AG09309 (cell line): Measurements from ENCODE around the gene TPRN.
A peak's percentile ranks its signal among the peaks of the same experiment; 100 is the strongest.
"Not testable (repeated sequence)": the region's sequence is repeated elsewhere in the genome, so short reads cannot be mapped to it uniquely, and the experiment has no call there.

Source experiments
- DNase-seq: peaks from one replicate; pipeline ENCODE4 v3.0.0-alpha.2; 2010; ENCODE audit warnings: low read depth
- H3K4me3 ChIP-seq: 2 replicates; pipeline ENCODE4 v1.5.1; 2011; ENCODE audit warnings: mild to moderate bottlenecking, low read depth, low read length, moderate library complexity; ENCODE audit not compliant: control insufficient read depth
- TF ChIP-seq, protein P1 (sequence below): IDR thresholded peaks from 2 replicates; pipeline ENCODE4 v1.5.1; 2011; ENCODE audit warnings: mild to moderate bottlenecking, low read depth, low read length, inconsistent platforms; ENCODE audit not compliant: insufficient read depth, control insufficient read depth; ENCODE audit errors: missing control alignments

The TPRN gene

DNA sequence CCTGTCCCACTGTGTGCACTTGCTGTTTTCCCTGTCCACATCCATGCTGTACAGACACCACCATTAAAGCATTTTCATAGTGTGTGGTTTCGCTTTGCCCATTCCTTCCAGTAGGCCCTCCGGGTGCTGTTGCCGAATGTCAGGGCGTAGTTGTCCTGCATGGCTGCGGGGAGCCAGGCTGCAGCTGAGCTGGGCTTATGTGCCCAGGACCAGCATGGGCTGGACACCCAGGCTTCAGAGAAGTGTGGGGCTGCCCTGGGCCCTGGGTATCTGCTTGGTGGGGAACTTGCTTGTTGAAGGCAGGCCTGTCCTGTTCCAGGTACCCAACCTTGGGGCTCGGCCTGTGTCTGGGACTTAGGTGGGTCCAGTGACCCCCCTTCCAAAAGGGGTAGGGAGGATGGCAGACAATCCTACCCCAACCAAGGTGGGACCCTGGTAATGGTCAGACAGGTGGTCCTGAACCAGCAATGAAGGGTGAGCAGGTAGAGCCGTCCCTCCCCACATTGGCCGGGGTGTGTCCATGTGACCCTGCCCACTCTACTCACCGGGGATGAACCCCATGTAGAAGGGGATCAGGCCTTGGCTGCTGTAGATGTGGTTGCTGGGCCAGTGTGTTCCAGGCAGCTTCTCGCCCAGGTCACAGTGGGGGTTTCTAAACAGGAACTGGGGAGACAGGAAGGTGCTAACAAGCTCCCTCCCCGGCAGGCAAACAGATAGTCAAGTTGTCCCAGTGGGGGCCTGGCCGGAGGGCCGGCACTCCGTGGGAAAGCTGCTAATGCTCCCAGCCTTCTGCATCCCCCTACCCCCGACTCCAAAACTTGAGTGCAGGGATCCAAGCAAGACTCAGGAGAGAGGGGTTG, 43.3 kb upstream of the TPRN start:
- no peak for DNase-seq
- TF ChIP-seq, protein P1, sequence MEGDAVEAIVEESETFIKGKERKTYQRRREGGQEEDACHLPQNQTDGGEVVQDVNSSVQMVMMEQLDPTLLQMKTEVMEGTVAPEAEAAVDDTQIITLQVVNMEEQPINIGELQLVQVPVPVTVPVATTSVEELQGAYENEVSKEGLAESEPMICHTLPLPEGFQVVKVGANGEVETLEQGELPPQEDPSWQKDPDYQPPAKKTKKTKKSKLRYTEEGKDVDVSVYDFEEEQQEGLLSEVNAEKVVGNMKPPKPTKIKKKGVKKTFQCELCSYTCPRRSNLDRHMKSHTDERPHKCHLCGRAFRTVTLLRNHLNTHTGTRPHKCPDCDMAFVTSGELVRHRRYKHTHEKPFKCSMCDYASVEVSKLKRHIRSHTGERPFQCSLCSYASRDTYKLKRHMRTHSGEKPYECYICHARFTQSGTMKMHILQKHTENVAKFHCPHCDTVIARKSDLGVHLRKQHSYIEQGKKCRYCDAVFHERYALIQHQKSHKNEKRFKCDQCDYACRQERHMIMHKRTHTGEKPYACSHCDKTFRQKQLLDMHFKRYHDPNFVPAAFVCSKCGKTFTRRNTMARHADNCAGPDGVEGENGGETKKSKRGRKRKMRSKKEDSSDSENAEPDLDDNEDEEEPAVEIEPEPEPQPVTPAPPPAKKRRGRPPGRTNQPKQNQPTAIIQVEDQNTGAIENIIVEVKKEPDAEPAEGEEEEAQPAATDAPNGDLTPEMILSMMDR, result no peak
- H3K4me3 ChIP-seq, result no peak overlapping the region

DNA sequence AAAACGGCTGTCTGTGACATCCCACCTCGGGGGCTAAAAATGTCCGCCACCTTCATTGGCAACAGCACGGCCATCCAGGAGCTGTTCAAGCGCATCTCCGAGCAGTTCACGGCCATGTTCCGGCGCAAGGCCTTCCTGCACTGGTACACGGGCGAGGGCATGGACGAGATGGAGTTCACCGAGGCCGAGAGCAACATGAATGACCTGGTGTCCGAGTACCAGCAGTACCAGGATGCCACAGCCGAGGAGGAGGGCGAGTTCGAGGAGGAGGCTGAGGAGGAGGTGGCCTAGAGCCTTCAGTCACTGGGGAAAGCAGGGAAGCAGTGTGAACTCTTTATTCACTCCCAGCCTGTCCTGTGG, 42.7 kb upstream of the TPRN start:
- not testable (repeated sequence) for DNase-seq, H3K4me3 ChIP-seq

DNA sequence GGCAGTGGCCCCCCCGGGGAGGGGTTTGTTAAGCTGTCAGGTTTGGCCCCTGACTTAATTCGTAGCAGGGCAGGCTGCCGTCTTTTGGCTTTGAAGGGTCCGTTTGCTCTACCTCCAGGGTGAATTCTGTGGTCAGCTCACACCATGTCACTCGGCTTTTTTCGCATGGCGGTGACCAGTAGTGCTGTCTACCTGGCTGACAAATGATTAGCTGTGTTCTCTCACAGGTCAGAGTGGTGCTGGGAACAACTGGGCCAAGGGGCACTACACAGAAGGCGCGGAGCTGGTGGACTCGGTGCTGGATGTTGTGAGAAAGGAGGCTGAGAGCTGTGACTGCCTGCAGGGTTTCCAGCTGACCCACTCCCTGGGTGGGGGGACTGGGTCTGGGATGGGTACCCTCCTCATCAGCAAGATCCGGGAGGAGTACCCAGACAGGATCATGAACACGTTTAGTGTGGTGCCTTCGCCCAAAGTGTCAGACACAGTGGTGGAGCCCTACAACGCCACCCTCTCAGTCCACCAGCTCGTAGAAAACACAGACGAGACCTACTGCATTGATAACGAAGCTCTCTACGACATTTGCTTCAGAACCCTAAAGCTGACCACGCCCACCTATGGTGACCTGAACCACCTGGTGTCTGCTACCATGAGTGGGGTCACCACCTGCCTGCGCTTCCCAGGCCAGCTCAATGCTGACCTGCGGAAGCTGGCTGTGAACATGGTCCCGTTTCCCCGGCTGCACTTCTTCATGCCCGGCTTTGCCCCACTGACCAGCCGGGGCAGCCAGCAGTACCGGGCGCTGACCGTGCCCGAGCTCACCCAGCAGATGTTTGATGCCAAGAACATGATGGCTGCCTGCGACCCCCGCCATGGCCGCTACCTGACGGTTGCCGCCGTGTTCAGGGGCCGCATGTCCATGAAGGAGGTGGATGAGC, 42.0 kb upstream of the TPRN start:
- TF ChIP-seq, protein P1, result no peak
- H3K4me3 ChIP-seq, result peak overlapping the region; percentile 90
- DNase-seq, result no peak

DNA sequence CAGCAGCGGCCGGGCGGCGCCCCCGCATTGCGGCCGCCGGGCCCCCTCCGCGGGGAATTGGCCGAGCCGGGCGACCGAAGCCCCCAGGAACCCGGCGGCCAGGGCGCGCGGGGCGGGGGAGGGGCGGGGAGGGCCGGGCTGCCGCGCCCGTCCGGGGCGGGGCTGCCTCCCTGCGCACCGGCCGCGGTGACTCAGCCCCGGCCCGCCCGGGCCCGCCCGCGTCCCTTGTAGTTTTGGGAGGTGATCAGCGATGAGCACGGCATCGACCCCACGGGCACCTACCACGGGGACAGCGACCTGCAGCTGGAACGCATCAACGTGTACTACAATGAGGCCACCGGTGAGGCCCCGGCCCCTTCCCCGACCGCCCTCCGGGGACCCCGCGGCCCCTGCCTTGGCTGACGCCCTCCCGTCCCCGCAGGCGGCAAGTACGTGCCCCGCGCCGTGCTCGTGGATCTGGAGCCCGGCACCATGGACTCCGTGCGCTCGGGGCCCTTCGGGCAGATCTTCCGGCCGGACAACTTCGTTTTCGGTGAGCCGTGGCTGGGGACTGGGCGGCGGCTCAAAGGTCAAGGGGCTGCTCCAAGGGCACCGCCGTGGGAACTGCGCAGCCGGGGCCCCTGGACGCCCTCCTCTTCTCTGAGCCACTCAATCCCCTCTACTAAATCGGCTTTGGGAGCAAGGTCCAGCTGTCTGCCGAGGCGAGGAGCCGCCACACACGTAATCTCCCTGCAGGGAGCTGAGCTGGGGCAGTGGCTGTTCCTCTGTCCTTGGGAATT, 41.1 kb upstream of the TPRN start:
- H3K4me3 ChIP-seq, result peak overlapping the region; percentile 90
- no peak for DNase-seq
- TF ChIP-seq, protein P1, result no peak

DNA sequence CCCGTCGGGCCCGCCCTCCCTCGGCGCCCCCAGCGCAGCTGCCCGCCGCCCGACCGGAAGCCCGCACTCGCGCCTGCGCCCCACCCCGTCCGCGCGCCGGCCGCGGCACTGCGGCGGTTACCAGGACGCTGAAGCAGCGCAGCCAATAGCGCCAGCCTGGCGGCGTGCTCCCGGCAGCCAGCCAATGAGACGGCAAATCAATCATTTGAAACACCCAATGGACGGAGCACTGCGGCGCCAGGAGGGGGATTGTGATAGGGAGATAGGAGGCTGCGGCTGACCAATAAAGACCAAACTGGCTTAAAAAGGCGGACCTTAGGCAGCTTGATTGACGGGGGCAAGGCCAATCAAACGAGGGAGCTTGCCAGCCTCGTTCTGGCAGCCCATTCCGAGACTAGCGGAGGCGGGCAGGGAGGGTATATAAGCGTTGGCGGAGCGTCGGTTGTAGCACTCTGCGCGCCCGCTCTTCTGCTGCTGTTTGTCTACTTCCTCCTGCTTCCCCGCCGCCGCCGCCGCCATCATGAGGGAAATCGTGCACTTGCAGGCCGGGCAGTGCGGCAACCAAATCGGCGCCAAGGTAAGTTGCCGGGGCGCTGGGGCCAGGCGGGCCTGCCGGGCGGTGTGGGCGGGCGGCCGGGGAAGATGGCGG, 40.4 kb upstream of the TPRN start, which contains the start of gene TUBB4B:
TUBB4B (plus strand) TSS at position 447 of the 649 bp plus-strand sequence; CDS start at position 521, 74 bp downstream.
- TF ChIP-seq, protein P1, result no peak

DNA sequence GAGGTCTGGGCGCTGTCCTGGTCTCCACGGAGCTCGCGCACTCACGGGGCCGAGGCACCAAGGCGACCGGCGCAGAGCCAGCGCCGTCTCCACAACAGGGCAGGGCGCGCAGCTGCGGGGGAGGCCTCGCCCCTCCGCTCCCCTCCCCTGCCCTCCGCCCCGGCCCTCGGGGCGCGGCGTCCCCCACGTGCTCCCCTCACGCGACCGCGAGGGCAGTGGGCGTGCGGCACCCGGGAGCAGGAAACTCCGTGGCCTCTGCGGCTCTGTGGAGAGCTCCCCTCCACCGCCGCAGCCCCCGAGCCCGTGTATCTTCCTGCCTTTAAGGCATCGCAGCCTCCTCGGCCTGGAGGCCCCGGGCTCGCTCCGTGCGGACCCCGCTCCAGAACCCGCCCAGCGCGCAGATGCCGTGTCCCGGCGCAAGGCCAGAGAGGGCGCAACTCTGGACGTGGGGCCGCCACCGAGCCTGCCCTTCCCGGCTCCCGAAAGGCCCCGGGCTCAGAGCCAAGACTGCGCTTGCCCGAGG, 39.8 kb upstream of the TPRN start:
- TF ChIP-seq, protein P1, result no peak
- DNase-seq, result no peak
- H3K4me3 ChIP-seq, result peak overlapping the region; percentile 67

More for the DNA sequence above, 40.4 kb upstream of the TPRN start, which contains the start of gene TUBB4B:
- peak; percentile 100 for DNase-seq
- H3K4me3 ChIP-seq, result peak within 1 kb of the TSS; percentile 90

DNA sequence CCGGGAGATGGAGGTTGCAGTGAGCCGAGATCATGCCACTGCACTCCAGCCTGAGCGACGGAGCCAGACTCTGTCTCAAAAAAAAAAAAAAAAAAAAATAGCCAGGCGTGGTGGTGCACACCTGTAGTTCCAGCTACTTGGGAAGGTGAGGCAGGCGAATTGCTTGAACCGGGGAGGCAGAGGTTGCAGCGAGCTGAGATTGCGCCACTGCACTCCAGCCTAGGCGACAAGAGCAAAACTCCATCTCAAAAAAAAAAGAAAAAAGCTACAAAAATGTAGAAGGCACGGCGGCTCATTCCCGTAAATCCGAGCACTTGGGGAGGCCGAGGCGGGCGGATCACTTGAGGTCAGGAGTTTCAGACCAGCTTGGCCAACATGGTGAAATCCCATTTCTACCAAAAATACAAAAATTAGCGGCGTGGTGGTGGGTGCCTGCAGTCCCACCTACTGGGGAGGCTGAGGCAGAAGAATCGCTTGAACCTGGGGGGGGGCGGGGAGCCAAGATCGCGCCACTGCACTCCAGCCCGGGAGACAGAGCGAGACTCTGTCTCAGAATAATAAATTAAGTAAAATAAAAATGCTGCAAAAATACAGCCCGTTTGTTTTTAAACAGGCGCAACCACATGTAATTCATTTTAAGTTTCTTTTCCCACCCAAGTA, 39.1 kb upstream of the TPRN start:
- peak overlapping the region; percentile 67 for H3K4me3 ChIP-seq
- DNase-seq, result not testable (repeated sequence)
